Measurements from ENCODE around the gene FLCN. TPM values are rescaled to one million over a fixed set of nuclear protein-coding genes. Genes with fewer than 3 reads are reported as not detected.

The FLCN gene
- total and polyA plus RNA-seq, 4 donors: 31.4 to 118 (median 80.1) TPM

DNA sequence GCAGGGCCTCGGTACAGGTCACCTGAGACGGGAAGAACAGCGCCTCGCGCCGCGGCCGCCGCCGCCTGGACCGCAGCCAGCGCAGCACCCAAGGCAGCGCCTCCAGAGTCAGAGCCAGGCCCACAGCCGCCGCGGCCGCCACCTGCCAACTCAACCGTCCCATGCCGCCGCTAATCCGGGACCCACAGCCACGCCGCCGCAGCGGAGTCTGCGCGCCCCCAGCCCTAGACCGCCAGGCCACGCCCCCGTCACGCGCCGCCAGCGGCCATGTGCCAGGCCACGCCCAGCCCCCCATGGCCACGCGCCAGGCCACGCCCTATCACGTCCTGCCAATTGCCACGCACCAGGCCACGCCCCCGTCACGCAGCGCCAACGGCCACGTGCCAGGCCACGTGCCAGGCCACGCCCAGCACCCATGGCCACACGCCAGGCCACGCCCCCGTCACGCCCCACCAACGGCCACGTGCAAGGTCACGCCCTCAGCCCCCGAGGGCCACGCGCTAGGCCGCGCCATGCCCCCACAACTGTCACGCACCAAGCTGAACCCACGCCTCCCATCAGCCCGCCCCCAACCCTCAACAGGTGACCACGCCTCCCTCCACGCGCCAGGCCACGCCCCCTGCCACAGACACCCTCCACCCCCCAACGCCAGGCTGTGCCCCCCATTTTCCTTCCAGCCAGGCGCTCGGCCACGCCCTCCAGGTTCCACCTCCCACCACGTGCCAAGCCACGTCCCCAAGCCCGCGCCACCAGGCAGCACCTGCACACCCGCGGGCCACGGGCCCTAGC is 30.6 kb downstream of the FLCN start, which contains the start of gene PLD6:
Gene PLD6, minus strand, starts transcription at position 210 of the 789 bp plus-strand sequence. Its CDS starts 47 bp downstream, at position 163.
- no peak for TF ChIP-seq CTCF (IDR thresholded peaks at IDR 0.05; ENCODE audit: control extremely low read depth, extremely low read depth)
- peaks cover 0 to 28% (median 17%) of the 10 kb centered on the region in 5 donors for H3K4me1 ChIP-seq (ENCODE audit: control insufficient read depth in 5 of 5, insufficient read depth in 5 of 5, low read length in 5 of 5)
- peaks cover 0 to 11% (median 1%) of the 10 kb centered on the region in 4 donors for H3K36me3 ChIP-seq (ENCODE audit: control insufficient read depth in 4 of 4, insufficient read depth in 4 of 4, low read length in 4 of 4)
- peak within 1 kb of the TSS; percentile 54 for H3K4me3 ChIP-seq
- peaks cover 0 to 2% (median 0%) of the 10 kb centered on the region in 4 donors for H3K9me3 ChIP-seq (ENCODE audit: control insufficient read depth in 4 of 4, insufficient read depth in 3 of 4, low read length in 3 of 4)
- DNase-seq (peak; percentile 42 to 75 (median 52)), ATAC-seq (ENCODE audit: insufficient read depth, low FRiP score) (peak; percentile 70)
- peak within 1 kb of the TSS; percentile 64 to 90 for H3K27ac ChIP-seq (ENCODE audit: low read depth in 1 of 2, low read length in 1 of 2)
- peak within 1 kb of the TSS in 1 of 2 donors; percentile 49 for H3K9ac ChIP-seq (ENCODE audit: insufficient read depth in 1 of 2, low read length in 2 of 2)
- 17 to 38% methylated on average over 44 to 78 of the region's 78 CpGs for WGBS, 2 donors
- H3K27me3 ChIP-seq (ENCODE audit: control insufficient read depth in 3 of 3, insufficient read depth in 3 of 3, low read length in 2 of 3): no peaks in the 10 kb centered on the region

DNA sequence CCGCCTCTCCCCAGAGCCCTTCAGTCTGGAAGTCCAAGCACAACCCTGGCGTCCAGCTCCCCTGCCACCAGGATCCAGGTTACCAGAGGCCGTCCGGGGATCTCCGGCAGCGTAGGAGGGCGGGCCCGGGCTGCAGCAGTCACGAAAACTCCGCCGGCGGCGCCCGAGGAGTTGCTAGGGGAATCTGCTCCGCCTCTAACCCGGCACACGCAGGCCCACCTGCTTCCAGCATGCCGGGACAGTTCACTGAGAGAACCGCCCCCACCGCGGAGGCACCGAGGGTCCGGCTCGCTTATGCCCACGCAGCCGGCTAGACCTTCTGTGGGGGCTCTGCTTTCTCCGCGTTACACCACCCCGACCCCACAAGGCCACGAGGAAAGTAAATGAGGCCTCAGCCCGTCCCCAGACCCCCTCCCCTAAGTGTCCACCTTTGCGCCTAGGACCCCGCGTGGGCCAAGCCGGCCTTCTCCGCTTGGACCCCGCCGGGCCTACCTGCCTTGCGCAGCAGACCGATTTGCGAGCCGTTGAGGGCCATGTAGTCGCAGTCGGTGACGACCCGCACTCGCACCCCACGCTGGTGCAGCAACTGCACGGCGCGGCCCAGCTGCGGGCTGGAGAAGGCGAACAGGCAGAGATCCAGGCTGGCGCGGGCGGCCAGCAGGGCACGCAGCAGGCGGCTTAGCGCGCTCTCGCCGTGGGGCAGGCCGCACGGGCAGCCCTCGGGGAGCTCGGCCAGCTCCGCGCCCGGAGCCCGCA is 31.4 kb downstream of the FLCN start:
- H3K36me3 ChIP-seq (ENCODE audit: control insufficient read depth in 4 of 4, insufficient read depth in 4 of 4, low read length in 4 of 4): peaks cover 0 to 6% (median 0%) of the 10 kb centered on the region in 4 donors
- TF ChIP-seq CTCF (IDR thresholded peaks at IDR 0.05; ENCODE audit: control extremely low read depth, extremely low read depth): no peak
- peak; percentile 28 for ATAC-seq (ENCODE audit: insufficient read depth, low FRiP score)
- 7 to 9% methylated on average over 67 to 70 of the region's 70 CpGs for WGBS, 2 donors
- no peaks in the 10 kb centered on the region for H3K27me3 ChIP-seq (ENCODE audit: control insufficient read depth in 3 of 3, insufficient read depth in 3 of 3, low read length in 2 of 3)
- H3K4me1 ChIP-seq (ENCODE audit: control insufficient read depth in 5 of 5, insufficient read depth in 5 of 5, low read length in 5 of 5): peaks cover 0 to 35% (median 24%) of the 10 kb centered on the region in 5 donors
- H3K27ac ChIP-seq (ENCODE audit: low read depth in 1 of 2, low read length in 1 of 2): peak overlapping the region; percentile 64 to 90
- H3K9ac ChIP-seq (ENCODE audit: insufficient read depth in 1 of 2, low read length in 2 of 2): peak overlapping the region in 1 of 2 donors; percentile 49
- H3K4me3 ChIP-seq: peak overlapping the region; percentile 54
- H3K9me3 ChIP-seq (ENCODE audit: control insufficient read depth in 4 of 4, insufficient read depth in 3 of 4, low read length in 3 of 4): peaks cover 0 to 2% (median 0%) of the 10 kb centered on the region in 4 donors
- peak; percentile 27 to 54 (median 53) for DNase-seq

GRCh38 chr17:17204635-17205231 is 32.2 kb downstream of the FLCN start:
- TF ChIP-seq CTCF (IDR thresholded peaks at IDR 0.05; ENCODE audit: control extremely low read depth, extremely low read depth): no peak
- DNase-seq (no peak), ATAC-seq (ENCODE audit: insufficient read depth, low FRiP score) (no peak)
- Histone ChIP-seq H3K27ac (ENCODE audit: low read depth in 1 of 2, low read length in 1 of 2) (no peak overlapping the region), H3K4me3 (no peak overlapping the region), H3K36me3 (ENCODE audit: control insufficient read depth in 4 of 4, insufficient read depth in 4 of 4, low read length in 4 of 4) (peaks cover 0 to 6% (median 0%) of the 10 kb centered on the region in 4 donors), H3K9me3 (ENCODE audit: control insufficient read depth in 4 of 4, insufficient read depth in 3 of 4, low read length in 3 of 4) (peaks cover 0 to 2% (median 0%) of the 10 kb centered on the region in 4 donors), H3K27me3 (ENCODE audit: control insufficient read depth in 3 of 3, insufficient read depth in 3 of 3, low read length in 2 of 3) (no peaks in the 10 kb centered on the region), H3K4me1 (ENCODE audit: control insufficient read depth in 5 of 5, insufficient read depth in 5 of 5, low read length in 5 of 5) (peaks cover 0 to 43% (median 28%) of the 10 kb centered on the region in 5 donors), H3K9ac (ENCODE audit: insufficient read depth in 1 of 2, low read length in 2 of 2) (no peak overlapping the region)
- WGBS, 2 donors: 84 to 90% methylated on average over 14 of the region's 14 CpGs

Measured in lung (tissue), 12 donors.